ENCODE results near the gene DPYD. TPM values are rescaled to one million over a fixed set of nuclear protein-coding genes. Genes with fewer than 3 reads are reported as not detected.

The DPYD gene
- total RNA-seq, 1 experiment from 2014 or later = 7.0 TPM

DNA sequence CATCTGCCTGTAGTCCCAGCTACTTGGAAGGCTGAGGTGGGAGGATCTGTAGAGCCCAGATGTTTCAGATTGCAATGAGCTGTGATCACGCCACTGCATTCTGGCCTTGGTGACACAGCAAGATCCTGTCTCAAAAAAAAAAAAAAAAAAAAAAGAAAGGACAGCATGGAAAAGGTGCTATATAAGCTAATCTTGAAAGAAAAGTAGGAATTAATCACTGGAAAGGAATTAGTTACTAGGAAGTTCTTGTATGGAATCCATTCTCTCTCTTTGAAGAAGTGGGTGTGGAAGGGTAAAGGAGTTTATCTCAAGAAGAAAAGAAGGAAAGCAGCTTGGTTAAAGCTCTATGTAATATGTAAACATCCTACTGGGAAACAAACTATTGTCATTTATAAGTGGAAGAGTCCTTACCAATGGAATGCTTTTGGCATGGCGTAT is 339.2 kb downstream of the DPYD start:
- intact Hi-C loops (cut with micrococcal nuclease; ENCODE audit: unreplicated experiment) = no loop called here
- DNase-seq = peak; percentile 24 to 46
- no peaks in the 10 kb centered on the region; the same call in 1 of the 2 replicates for H3K4me1 ChIP-seq
- no peak overlapping the region for H3K4me3 ChIP-seq (ENCODE audit: low read depth, low read length)
- H3K36me3 ChIP-seq (ENCODE audit: control insufficient read depth, insufficient read depth, low read length) = no peaks in the 10 kb centered on the region
- H3K36me3 Mint-ChIP-seq (ENCODE audit: insufficient read depth, unreplicated experiment) = no peaks in the 10 kb centered on the region
- POLR2A ChIA-PET = no interaction called here
- peak overlapping the region; percentile 69 for H3K27ac Mint-ChIP-seq (ENCODE audit: unreplicated experiment)
- CTCF ChIA-PET = interaction anchor here (0.6 kb wide), 1 partner anchor 77 kb away, joined by 5 read pairs; no protein-coding TSS in a partner anchor
- no peaks in the 10 kb centered on the region for H3K9me3 ChIP-seq
- H3K27me3 Mint-ChIP-seq (ENCODE audit: insufficient read depth, unreplicated experiment) = no peaks in the 10 kb centered on the region
- no peak overlapping the region for H3K4me3 Mint-ChIP-seq (ENCODE audit: unreplicated experiment)
- no peaks in the 10 kb centered on the region for H3K9me3 Mint-ChIP-seq (ENCODE audit: unreplicated experiment)
- TF ChIP-seq, protein P1, sequence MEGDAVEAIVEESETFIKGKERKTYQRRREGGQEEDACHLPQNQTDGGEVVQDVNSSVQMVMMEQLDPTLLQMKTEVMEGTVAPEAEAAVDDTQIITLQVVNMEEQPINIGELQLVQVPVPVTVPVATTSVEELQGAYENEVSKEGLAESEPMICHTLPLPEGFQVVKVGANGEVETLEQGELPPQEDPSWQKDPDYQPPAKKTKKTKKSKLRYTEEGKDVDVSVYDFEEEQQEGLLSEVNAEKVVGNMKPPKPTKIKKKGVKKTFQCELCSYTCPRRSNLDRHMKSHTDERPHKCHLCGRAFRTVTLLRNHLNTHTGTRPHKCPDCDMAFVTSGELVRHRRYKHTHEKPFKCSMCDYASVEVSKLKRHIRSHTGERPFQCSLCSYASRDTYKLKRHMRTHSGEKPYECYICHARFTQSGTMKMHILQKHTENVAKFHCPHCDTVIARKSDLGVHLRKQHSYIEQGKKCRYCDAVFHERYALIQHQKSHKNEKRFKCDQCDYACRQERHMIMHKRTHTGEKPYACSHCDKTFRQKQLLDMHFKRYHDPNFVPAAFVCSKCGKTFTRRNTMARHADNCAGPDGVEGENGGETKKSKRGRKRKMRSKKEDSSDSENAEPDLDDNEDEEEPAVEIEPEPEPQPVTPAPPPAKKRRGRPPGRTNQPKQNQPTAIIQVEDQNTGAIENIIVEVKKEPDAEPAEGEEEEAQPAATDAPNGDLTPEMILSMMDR (IDR thresholded peaks at IDR 0.05; ENCODE audit: insufficient read depth in 1 of 2, low read depth in 1 of 2, low read length in 1 of 2, severe bottlenecking in 1 of 2, unreplicated experiment in 1 of 2) = no peak
- BruUV-seq (replicated peaks) = no TSS peak
- H3K4me1 Mint-ChIP-seq (ENCODE audit: low read depth, unreplicated experiment) = peaks cover 8% of the 10 kb centered on the region
- H3K27me3 ChIP-seq (replicated peaks; ENCODE audit: control insufficient read depth, insufficient read depth, low read length) = no peaks in the 10 kb centered on the region

DNA sequence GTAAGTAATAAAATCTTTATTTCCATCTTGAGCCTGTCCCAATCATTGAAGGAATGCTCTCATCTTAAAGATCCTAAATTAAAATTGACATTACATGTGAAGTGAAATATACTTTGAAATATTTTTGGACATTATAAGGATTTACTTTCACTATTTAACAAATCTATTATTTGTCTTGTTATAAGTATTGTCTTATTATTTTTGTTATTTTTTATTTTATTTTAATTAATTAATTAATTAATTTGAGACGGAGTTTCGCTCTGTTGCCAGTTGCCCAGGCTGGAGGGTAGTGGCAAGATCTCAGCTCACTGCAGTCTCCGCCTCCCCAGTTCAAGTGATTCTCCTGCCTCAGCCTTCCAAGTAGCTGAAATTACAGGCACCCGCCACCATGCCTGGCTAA is 343.2 kb downstream of the DPYD start:
- no peaks in the 10 kb centered on the region for H3K27me3 ChIP-seq (replicated peaks; ENCODE audit: control insufficient read depth, insufficient read depth, low read length)
- Mint-ChIP-seq H3K9me3 (ENCODE audit: unreplicated experiment) (no peaks in the 10 kb centered on the region), H3K36me3 (ENCODE audit: insufficient read depth, unreplicated experiment) (no peaks in the 10 kb centered on the region), H3K27ac (ENCODE audit: unreplicated experiment) (no peak overlapping the region), H3K27me3 (ENCODE audit: insufficient read depth, unreplicated experiment) (no peaks in the 10 kb centered on the region), H3K4me3 (ENCODE audit: unreplicated experiment) (no peak overlapping the region), H3K4me1 (ENCODE audit: low read depth, unreplicated experiment) (peaks cover 8% of the 10 kb centered on the region)
- DNase-seq = no peak
- POLR2A ChIA-PET = no interaction called here
- H3K4me3 ChIP-seq (ENCODE audit: low read depth, low read length) = no peak overlapping the region
- H3K4me1 ChIP-seq = no peaks in the 10 kb centered on the region; the same call in 1 of the 2 replicates
- CTCF ChIA-PET = no interaction called here
- intact Hi-C loops (cut with micrococcal nuclease; ENCODE audit: unreplicated experiment) = no loop called here
- TF ChIP-seq, protein P1 (IDR thresholded peaks at IDR 0.05; ENCODE audit: insufficient read depth in 1 of 2, low read depth in 1 of 2, low read length in 1 of 2, severe bottlenecking in 1 of 2, unreplicated experiment in 1 of 2) = no peak
- no peaks in the 10 kb centered on the region for H3K36me3 ChIP-seq (ENCODE audit: control insufficient read depth, insufficient read depth, low read length)
- no peaks in the 10 kb centered on the region for H3K9me3 ChIP-seq
- no TSS peak for BruUV-seq (replicated peaks)

DNA sequence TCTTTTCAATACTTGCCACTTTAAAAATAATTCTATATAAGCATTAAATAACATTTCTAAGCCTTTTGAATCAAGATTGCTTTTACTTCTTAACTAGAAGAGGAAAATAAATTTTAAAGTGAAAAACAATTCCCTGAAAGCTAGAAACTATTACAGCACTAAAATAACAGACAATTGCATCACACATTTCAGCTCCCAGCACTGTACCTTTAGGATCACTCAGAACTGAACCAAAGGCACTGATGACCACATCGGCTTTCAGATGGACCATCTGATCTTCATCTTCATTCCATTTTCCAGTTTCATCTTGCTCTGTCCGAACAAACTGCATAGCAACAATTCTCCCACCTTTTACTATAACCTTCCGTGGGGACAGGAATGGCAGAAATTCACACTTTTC is 347.3 kb downstream of the DPYD start:
- Histone ChIP-seq H3K27me3 (replicated peaks; ENCODE audit: control insufficient read depth, insufficient read depth, low read length) (no peaks in the 10 kb centered on the region), H3K36me3 (ENCODE audit: control insufficient read depth, insufficient read depth, low read length) (no peaks in the 10 kb centered on the region), H3K9me3 (no peaks in the 10 kb centered on the region), H3K4me1 (no peaks in the 10 kb centered on the region), H3K4me3 (ENCODE audit: low read depth, low read length) (no peak overlapping the region)
- TF ChIP-seq, protein P1 (IDR thresholded peaks at IDR 0.05; ENCODE audit: insufficient read depth in 1 of 2, low read depth in 1 of 2, low read length in 1 of 2, severe bottlenecking in 1 of 2, unreplicated experiment in 1 of 2) = no peak
- ChIA-PET CTCF (no interaction called here), POLR2A (no interaction called here)
- H3K4me3 Mint-ChIP-seq (ENCODE audit: unreplicated experiment) = no peak overlapping the region
- no peaks in the 10 kb centered on the region for H3K36me3 Mint-ChIP-seq (ENCODE audit: insufficient read depth, unreplicated experiment)
- BruUV-seq (replicated peaks) = no TSS peak
- H3K27me3 Mint-ChIP-seq (ENCODE audit: insufficient read depth, unreplicated experiment) = no peaks in the 10 kb centered on the region
- no peaks in the 10 kb centered on the region for H3K9me3 Mint-ChIP-seq (ENCODE audit: unreplicated experiment)
- intact Hi-C loops (cut with micrococcal nuclease; ENCODE audit: unreplicated experiment) = no loop called here
- H3K4me1 Mint-ChIP-seq (ENCODE audit: low read depth, unreplicated experiment) = no peaks in the 10 kb centered on the region
- no peak for DNase-seq
- no peak overlapping the region for H3K27ac Mint-ChIP-seq (ENCODE audit: unreplicated experiment)
